Subcutaneous abdominal adipose tissue (tissue), 5 donors: ENCODE data around the gene CCDC24.

ENCODE experiments used
- H3K27ac ChIP-seq: one replicate; pipeline ENCODE4 v1.7.0; 2013; ENCODE audit warnings: low read depth, mild to moderate bottlenecking, inconsistent platforms, low read length, moderate library complexity
- H3K27me3 ChIP-seq, 5 donors: one replicate each; pipeline ENCODE4 v1.7.0; 2013; ENCODE audit warnings: low read length in 5 of 5, inconsistent platforms in 1 of 5; ENCODE audit not compliant: control insufficient read depth in 5 of 5, insufficient read depth in 4 of 5
- H3K36me3 ChIP-seq, 5 donors: one replicate each; pipeline ENCODE4 v1.7.0; 2013; ENCODE audit warnings: low read length in 5 of 5; ENCODE audit not compliant: control insufficient read depth in 5 of 5, insufficient read depth in 5 of 5
- H3K4me1 ChIP-seq, 5 donors: one replicate each; pipeline ENCODE4 v1.7.0; 2013; ENCODE audit warnings: low read length in 5 of 5, mild to moderate bottlenecking in 3 of 5, moderate library complexity in 1 of 5; ENCODE audit not compliant: control insufficient read depth in 5 of 5, insufficient read depth in 5 of 5
- H3K4me3 ChIP-seq, 5 donors: one replicate each; pipeline ENCODE4 v1.7.0; 2013; ENCODE audit warnings: low read length in 5 of 5, low read depth in 1 of 5
- H3K9ac ChIP-seq, 5 donors: one replicate each; pipeline ENCODE4 v1.7.0; 2013; ENCODE audit warnings: low read length in 5 of 5, mild to moderate bottlenecking in 4 of 5, moderate library complexity in 3 of 5
- H3K9me3 ChIP-seq, 5 donors: one replicate each; pipeline ENCODE4 v1.7.0; 2013; ENCODE audit warnings: low read length in 5 of 5; ENCODE audit not compliant: control insufficient read depth in 5 of 5
- donor health status: healthy.
- donor health status: healthy.
- donor health status: healthy.
- donor health status: healthy.
- donor health status: healthy.

The CCDC24 gene

DNA sequence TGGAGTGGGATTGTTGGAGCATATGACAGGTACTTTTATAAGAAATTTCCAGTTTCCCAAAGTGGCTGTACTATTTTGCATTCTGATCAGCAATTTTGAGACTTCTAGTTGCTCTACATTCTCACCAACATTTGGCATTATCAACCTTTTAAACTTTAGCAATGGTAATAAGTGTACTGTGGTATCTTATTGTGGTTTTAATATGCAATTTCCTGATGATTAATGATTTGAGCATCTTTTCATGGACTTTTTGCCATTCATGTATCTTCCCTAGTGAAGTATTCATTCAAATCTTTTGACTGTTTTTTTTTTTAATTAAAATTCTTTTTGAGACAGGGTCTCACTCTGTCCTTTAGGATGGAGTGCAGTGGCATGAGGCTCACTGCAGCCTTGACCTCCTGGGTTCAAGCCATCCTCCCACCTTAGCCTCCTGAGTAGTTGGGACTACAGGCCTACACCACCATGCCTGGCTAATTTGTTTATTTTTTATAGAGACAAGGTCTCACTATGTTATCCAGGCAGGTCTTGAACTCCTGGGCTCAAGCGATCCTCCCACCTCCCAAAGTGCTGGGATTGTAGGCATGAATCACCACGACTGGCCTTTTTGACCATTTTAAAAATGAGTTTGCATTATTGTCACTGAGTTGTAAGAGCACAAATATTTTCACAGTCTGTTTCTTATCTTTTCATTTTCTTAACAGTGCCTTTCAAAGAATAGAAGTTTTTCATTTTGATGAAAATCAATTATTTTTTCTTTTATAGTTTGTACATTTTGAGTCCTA is 47.7 kb downstream of the CCDC24 start:
- Histone ChIP-seq H3K9me3 (no peaks in the 10 kb centered on the region), H3K27ac (no peak overlapping the region), H3K36me3 (no peaks in the 10 kb centered on the region), H3K4me1 (peaks cover 0 to 33% (median 18%) of the 10 kb centered on the region in 5 donors), H3K4me3 (no peak overlapping the region), H3K9ac (no peak overlapping the region), H3K27me3 (peaks cover 0 to 13% (median 2%) of the 10 kb centered on the region in 5 donors)

DNA sequence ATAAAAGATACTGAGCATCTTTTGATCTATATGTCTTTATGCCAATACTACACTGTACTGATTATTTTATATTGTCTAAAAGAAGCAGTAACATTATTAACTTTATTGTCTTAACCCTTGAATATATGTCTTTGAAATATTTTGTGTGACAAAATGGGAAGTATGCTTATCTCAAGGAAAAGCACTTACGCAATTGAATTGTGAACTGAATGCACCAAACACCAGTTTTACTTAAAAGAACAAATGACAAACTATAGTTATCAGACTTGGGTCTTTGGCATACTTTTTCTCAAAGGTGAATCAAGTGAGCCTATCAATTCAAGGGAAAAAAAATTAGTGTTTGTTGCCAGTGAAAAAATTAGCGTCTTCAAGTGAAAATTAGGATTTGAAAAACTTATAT is 49.0 kb downstream of the CCDC24 start:
- H3K9ac ChIP-seq, result no peak overlapping the region
- no peaks in the 10 kb centered on the region for H3K9me3 ChIP-seq
- no peak overlapping the region for H3K27ac ChIP-seq
- H3K4me3 ChIP-seq, result no peak overlapping the region
- peaks cover 0 to 31% (median 18%) of the 10 kb centered on the region in 5 donors for H3K4me1 ChIP-seq
- H3K36me3 ChIP-seq, result no peaks in the 10 kb centered on the region
- peaks cover 0 to 13% (median 2%) of the 10 kb centered on the region in 5 donors for H3K27me3 ChIP-seq

- H3K9ac ChIP-seq, result no peak overlapping the region
- peaks cover 0 to 27% (median 14%) of the 10 kb centered on the region in 5 donors for H3K4me1 ChIP-seq
- peaks cover 0 to 13% (median 2%) of the 10 kb centered on the region in 5 donors for H3K27me3 ChIP-seq
- no peak overlapping the region for H3K4me3 ChIP-seq
- no peaks in the 10 kb centered on the region for H3K36me3 ChIP-seq
- H3K9me3 ChIP-seq, result no peaks in the 10 kb centered on the region
- no peak overlapping the region for H3K27ac ChIP-seq
These were observed 49.4 kb downstream of the CCDC24 start for GRCh38 chr1:44040846-44041245.

GRCh38 chr1:44043176-44044070 is 52.0 kb downstream of the CCDC24 start:
- H3K4me1 ChIP-seq, result peaks cover 0 to 18% (median 12%) of the 10 kb centered on the region in 5 donors
- H3K9ac ChIP-seq, result no peak overlapping the region
- H3K27ac ChIP-seq, result no peak overlapping the region
- no peaks in the 10 kb centered on the region for H3K36me3 ChIP-seq
- H3K9me3 ChIP-seq, result no peaks in the 10 kb centered on the region
- H3K27me3 ChIP-seq, result peaks cover 0 to 16% (median 2%) of the 10 kb centered on the region in 5 donors
- H3K4me3 ChIP-seq, result no peak overlapping the region

GRCh38 chr1:44044071-44044801 is 52.8 kb downstream of the CCDC24 start:
- no peaks in the 10 kb centered on the region for H3K9me3 ChIP-seq
- H3K36me3 ChIP-seq, result no peaks in the 10 kb centered on the region
- peaks cover 0 to 18% (median 12%) of the 10 kb centered on the region in 5 donors for H3K4me1 ChIP-seq
- no peak overlapping the region for H3K27ac ChIP-seq
- no peak overlapping the region for H3K4me3 ChIP-seq
- H3K9ac ChIP-seq, result no peak overlapping the region
- peaks cover 0 to 16% (median 2%) of the 10 kb centered on the region in 5 donors for H3K27me3 ChIP-seq

DNA sequence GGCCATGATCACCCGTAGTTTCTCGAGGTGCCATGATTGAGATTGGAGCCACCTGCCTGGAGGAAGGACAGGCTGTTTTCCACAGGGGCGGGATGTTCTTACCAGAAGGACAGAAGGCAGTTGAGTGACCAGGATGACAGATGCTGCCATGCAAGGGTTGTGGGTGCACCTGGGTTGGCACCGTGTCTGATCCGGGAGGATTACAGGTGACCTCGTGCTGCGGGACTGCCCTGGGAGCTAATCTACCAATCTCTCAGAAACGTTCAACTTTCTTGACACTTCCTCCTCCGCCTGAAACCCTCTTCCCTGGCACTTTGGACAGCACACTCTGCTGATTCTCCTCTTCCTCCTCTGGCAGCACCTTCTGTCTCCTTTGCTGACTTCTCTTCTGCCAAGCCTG is 53.7 kb downstream of the CCDC24 start:
- Histone ChIP-seq H3K27me3 (peaks cover 0 to 16% (median 2%) of the 10 kb centered on the region in 5 donors), H3K9me3 (no peaks in the 10 kb centered on the region), H3K9ac (no peak overlapping the region), H3K4me1 (peaks cover 0 to 18% (median 12%) of the 10 kb centered on the region in 5 donors), H3K4me3 (no peak overlapping the region), H3K36me3 (no peaks in the 10 kb centered on the region), H3K27ac (no peak overlapping the region)
